Peyer's patch (tissue), 4 donors: Measurements from ENCODE around the gene APOA4. TPM values are rescaled to one million over a fixed set of nuclear protein-coding genes. Genes with fewer than 3 reads are reported as not detected.

Experiments used
- DNase-seq, 3 donors: peaks; one replicate each; pipeline ENCODE4 v3.0.0-alpha.2; 2017 to 2019
- H3K27ac ChIP-seq, 4 donors: fragments of 200-600 bp; sonication (generic); one replicate each; pipeline ENCODE4 v1.5.1; 2016 to 2019
- H3K27me3 ChIP-seq, 2 donors: fragments of 200-600 bp; sonication (generic); one replicate each; pipeline ENCODE4 v1.5.1; 2019
- H3K36me3 ChIP-seq, 3 donors: fragments of 200-600 bp; sonication (generic); one replicate each; pipeline ENCODE4 v1.5.1; 2016 to 2019
- H3K4me1 ChIP-seq, 4 donors: fragments of 200-600 bp; sonication (generic); one replicate each; pipeline ENCODE4 v1.5.1; 2016 to 2019
- H3K4me3 ChIP-seq, 4 donors: fragments of 200-600 bp; sonication (generic); 1 replicate in 3 of 4; 2 replicates in 1 of 4; pipeline ENCODE4 v1.5.1; 2016 to 2019; ENCODE audit warnings: mild to moderate bottlenecking in 1 of 4
- H3K9me3 ChIP-seq, 4 donors: fragments of 200-600 bp; sonication (generic); one replicate each; pipeline ENCODE4 v1.5.1; 2016 to 2019; ENCODE audit warnings: mild to moderate bottlenecking in 1 of 4
- CTCF ChIP-seq, 6 experiments: fragments of 450-650 bp in 4 of 6; fragments of 200-600 bp in 2 of 6; sonication (generic) in 1 of 6; IDR thresholded peaks; one replicate each; pipeline ENCODE4 v1.5.1; 2017 to 2019; ENCODE audit warnings: antibody characterized with exemption in 6 of 6, mild to moderate bottlenecking in 3 of 6, moderate library complexity in 1 of 6
- POLR2A ChIP-seq, 2 donors: fragments of 450-650 bp; IDR thresholded peaks; one replicate each; pipeline ENCODE4 v1.5.1; 2017; ENCODE audit warnings: antibody characterized with exemption in 2 of 2, mild to moderate bottlenecking in 2 of 2, moderate library complexity in 2 of 2
- total RNA-seq, 4 donors: library from RNA; depleted of rRNA; stranded (reverse); fragments of >200 nt; gene quantifications; one replicate each; pipeline ENCODE4 v1.1.0, GENCODE V29; 2016

APOA4 gene
- total RNA-seq, 4 donors from 2014 or later = 107 to 10,211 (median 6,146) TPM

DNA sequence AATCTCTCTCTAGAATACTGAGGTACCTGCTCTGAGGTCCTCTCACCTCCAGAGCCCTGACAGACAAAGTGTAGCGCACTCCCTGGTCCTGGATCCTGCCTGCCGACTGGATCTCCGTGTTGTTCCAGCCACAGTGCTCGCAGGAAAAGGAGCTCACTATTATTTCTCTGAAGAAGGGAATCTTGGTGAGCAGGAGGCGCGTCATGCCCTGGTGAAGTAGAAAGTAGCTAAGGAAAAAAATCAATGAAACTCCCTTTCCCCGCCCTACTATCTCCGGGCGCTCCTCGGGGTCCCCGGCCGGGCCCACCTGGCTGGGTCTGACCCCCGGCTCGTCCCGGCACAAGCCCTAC, 35.7 kb downstream of the APOA4 start:
- Histone ChIP-seq H3K27ac (peak overlapping the region; percentile 83 to 94 (median 87)), H3K4me3 (peak overlapping the region; percentile 79 to 100 (median 94))
- TF ChIP-seq CTCF (IDR thresholded peaks at IDR 0.05) = no peak
- TF ChIP-seq POLR2A (IDR thresholded peaks at IDR 0.05) = no peak

DNA sequence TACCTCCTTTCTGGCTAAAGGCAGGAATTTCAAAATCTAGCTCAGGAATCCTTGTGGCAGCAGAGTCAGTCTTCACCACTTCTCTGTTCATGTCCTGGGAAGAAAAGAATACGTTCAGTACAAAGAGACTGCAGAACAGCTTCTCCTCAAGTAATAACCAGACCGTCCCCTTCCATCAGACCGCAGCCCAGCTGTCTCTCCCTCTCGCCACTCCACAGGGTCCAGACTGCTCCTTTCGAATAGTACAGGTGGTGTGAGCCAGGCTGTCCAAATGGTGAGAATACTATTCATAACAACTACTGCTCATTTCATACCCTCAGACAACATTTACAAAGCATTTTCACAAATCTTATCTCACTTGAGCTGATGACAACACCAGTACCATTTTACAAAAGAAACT, 36.1 kb downstream of the APOA4 start:
- DNase-seq = no peak
- no peaks in the 10 kb centered on the region for H3K27me3 ChIP-seq
- peak overlapping the region; percentile 79 to 100 (median 94) for H3K4me3 ChIP-seq
- no peaks in the 10 kb centered on the region for H3K9me3 ChIP-seq
- peaks cover 0 to 46% (median 0%) of the 10 kb centered on the region in 3 donors for H3K36me3 ChIP-seq
- no peak overlapping the region for H3K27ac ChIP-seq
- no peak for TF ChIP-seq CTCF (IDR thresholded peaks at IDR 0.05)
- H3K4me1 ChIP-seq = peaks cover 0 to 20% (median 6%) of the 10 kb centered on the region in 4 donors

More for the DNA sequence above, 35.7 kb downstream of the APOA4 start:
- Histone ChIP-seq H3K36me3 (peaks cover 0 to 42% (median 0%) of the 10 kb centered on the region in 3 donors), H3K27me3 (no peaks in the 10 kb centered on the region), H3K9me3 (no peaks in the 10 kb centered on the region), H3K4me1 (peaks cover 0 to 20% (median 6%) of the 10 kb centered on the region in 4 donors)
- no peak for DNase-seq

- H3K4me1 ChIP-seq = peaks cover 0 to 15% (median 6%) of the 10 kb centered on the region in 4 donors
- DNase-seq = no peak
- H3K27ac ChIP-seq = no peak overlapping the region
- no peaks in the 10 kb centered on the region for H3K27me3 ChIP-seq
- TF ChIP-seq CTCF (IDR thresholded peaks at IDR 0.05) (no peak), POLR2A (IDR thresholded peaks at IDR 0.05) (no peak)
- H3K4me3 ChIP-seq = no peak overlapping the region
- peaks cover 0 to 53% (median 0%) of the 10 kb centered on the region in 3 donors for H3K36me3 ChIP-seq
- no peaks in the 10 kb centered on the region for H3K9me3 ChIP-seq
These were observed 36.8 kb downstream of the APOA4 start for GRCh38 chr11:116786326-116786725.

DNA sequence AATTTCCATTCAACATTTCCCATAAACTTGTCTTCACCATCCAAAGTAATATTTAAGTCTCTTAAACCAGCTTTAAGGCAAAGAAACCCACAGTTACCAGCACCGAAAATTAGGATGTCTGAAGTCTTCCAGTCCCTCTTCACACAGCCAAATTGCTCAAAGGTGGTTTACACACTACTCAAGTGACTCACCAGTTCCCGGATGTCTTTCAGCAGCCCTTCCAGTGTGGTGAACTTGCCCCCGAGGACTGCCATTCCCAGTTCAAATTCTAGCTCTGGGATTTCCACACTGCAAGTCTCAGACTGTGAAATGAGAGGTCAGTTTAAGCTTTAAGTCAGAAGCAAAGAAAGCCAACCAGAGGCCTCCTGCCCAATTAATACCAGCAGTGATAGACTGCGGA, 40.4 kb downstream of the APOA4 start:
- H3K9me3 ChIP-seq = no peaks in the 10 kb centered on the region
- peaks cover 0 to 15% (median 2%) of the 10 kb centered on the region in 4 donors for H3K4me1 ChIP-seq
- no peaks in the 10 kb centered on the region for H3K27me3 ChIP-seq
- peaks cover 0 to 87% (median 0%) of the 10 kb centered on the region in 3 donors for H3K36me3 ChIP-seq
- H3K27ac ChIP-seq = no peak overlapping the region
- DNase-seq = no peak
- TF ChIP-seq POLR2A (IDR thresholded peaks at IDR 0.05) (no peak), CTCF (IDR thresholded peaks at IDR 0.05) (no peak)
- H3K4me3 ChIP-seq = no peak overlapping the region

DNA sequence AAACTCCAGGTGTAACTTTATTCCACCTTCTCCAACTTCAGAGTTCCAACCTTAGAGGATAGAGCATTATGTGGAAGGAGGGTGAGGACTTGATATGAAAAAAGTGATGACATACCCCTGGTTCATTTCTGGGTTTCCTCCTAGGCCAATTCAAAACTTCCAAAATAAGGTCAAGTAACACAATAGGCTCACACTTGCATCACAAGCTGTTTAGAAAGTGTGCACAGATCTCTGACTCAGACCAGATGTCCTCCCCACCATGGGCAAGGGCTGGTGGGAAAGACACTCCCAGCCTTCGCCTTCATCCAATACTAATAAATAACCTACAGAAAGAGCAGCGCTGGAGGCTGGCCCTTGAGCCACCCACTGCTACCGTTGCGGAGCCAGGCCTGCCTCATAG, 44.5 kb downstream of the APOA4 start:
- H3K4me1 ChIP-seq = peaks cover 0 to 5% (median 0%) of the 10 kb centered on the region in 4 donors
- TF ChIP-seq POLR2A (IDR thresholded peaks at IDR 0.05) (no peak), CTCF (IDR thresholded peaks at IDR 0.05) (no peak)
- H3K4me3 ChIP-seq = no peak overlapping the region
- H3K36me3 ChIP-seq = peaks cover 0 to 72% (median 0%) of the 10 kb centered on the region in 3 donors
- no peaks in the 10 kb centered on the region for H3K27me3 ChIP-seq
- H3K9me3 ChIP-seq = no peaks in the 10 kb centered on the region
- no peak for DNase-seq
- H3K27ac ChIP-seq = no peak overlapping the region

DNA sequence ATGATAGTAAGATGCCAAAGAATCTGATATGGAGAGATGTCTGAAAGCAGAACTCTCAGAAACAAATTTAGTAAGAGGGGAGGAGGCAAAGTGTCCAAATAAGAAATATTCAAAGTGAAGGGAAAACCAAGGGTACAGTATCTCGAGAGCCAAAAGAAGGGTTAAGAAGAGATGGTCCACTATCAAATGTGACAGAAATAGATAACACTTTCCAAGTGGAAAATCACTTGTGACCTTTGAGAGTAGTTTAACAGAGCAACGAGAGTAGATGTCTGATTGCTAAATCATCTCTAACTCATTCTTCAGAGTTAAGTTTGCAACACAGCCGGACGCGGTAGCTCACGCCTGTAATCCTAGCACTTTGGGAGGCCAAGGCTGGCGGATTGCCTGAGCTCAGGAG, 46.0 kb downstream of the APOA4 start:
- Histone ChIP-seq H3K9me3 (no peaks in the 10 kb centered on the region), H3K36me3 (peaks cover 0 to 57% (median 0%) of the 10 kb centered on the region in 3 donors), H3K4me1 (peaks cover 0 to 5% (median under 1%) of the 10 kb centered on the region in 4 donors), H3K27ac (no peak overlapping the region), H3K27me3 (no peaks in the 10 kb centered on the region), H3K4me3 (no peak overlapping the region)
- no peak for DNase-seq
- TF ChIP-seq POLR2A (IDR thresholded peaks at IDR 0.05) = no peak
- TF ChIP-seq CTCF (IDR thresholded peaks at IDR 0.05) = no peak
